Measurements from ENCODE around the gene MED12L. TPM values are rescaled to one million over a fixed set of nuclear protein-coding genes. Genes with fewer than 3 reads are reported as not detected.

Gene MED12L
- total RNA-seq, 4 donors from 2014 or later = 0.19 to 0.83 (median 0.41) TPM

DNA sequence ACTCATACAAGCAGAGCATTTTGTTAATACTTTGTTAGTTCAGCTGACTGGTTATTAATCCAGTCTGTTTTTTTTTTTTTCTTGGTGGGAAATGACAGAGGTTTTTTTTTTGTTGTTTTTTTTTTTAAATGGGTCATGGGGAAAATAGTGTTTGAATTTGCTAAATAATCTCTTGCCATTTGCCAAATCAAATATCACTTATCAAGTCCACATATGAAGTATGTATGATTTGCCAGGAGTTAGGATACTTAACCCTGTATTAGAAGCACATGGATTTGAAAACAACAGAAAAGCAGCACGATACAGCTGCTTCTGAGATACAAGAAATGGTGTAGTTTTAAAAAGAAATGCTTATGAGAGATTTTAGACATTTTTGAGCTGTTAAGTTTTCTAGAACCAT lies 171.3 kb downstream of the MED12L start:
- peaks cover 0 to 87% (median 65%) of the 10 kb centered on the region in 4 donors for H3K4me1 ChIP-seq

DNA sequence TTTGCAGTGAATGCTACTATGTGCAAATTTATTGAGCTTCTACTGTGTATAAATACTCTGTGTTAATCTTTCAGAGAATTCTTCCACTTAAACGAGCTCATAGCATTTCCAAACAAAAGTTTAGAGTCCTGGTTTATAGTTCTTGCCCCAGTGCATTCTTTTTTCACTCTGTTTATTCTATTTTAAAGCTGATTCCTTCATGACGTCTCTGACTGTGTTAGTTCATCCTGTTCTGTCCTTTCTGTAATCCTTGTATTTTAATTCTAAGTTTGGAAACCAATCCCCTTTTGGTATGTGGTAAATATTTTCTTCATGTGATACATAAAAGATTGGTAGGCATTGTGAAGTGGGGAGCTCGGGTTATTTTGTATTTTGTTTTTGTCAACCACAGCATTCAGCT lies 174.2 kb downstream of the MED12L start:
- intact Hi-C loops (cut with DNase I) = no loop called here
- H3K27me3 ChIP-seq = no peaks in the 10 kb centered on the region
- DNase-seq (ENCODE audit: extremely low spot score) = no peak
- WGBS = 49% methylated on average over 3 of the region's 3 CpGs
- H3K27ac ChIP-seq (replicated peaks in 1 of 4) = peak overlapping the region; percentile 52 to 78 (median 75)
- H3K4me3 ChIP-seq = no peak overlapping the region
- H3K36me3 ChIP-seq = no peaks in the 10 kb centered on the region
- TF ChIP-seq POLR2A (IDR thresholded peaks at IDR 0.05; ENCODE audit: low read depth) (no peak), POLR2AphosphoS5 (IDR thresholded peaks at IDR 0.05) (peak in 1 of 2 donors; percentile 48), EP300 (IDR thresholded peaks at IDR 0.05) (peak; percentile 47)
- H3K9me3 ChIP-seq = no peaks in the 10 kb centered on the region
- peaks cover 0 to 74% (median 53%) of the 10 kb centered on the region in 4 donors for H3K4me1 ChIP-seq

More for the DNA sequence above, 171.3 kb downstream of the MED12L start:
- TF ChIP-seq POLR2AphosphoS5 (IDR thresholded peaks at IDR 0.05) (no peak), EP300 (IDR thresholded peaks at IDR 0.05) (no peak), POLR2A (IDR thresholded peaks at IDR 0.05; ENCODE audit: low read depth) (no peak)
- TF ChIP-seq, protein P1, sequence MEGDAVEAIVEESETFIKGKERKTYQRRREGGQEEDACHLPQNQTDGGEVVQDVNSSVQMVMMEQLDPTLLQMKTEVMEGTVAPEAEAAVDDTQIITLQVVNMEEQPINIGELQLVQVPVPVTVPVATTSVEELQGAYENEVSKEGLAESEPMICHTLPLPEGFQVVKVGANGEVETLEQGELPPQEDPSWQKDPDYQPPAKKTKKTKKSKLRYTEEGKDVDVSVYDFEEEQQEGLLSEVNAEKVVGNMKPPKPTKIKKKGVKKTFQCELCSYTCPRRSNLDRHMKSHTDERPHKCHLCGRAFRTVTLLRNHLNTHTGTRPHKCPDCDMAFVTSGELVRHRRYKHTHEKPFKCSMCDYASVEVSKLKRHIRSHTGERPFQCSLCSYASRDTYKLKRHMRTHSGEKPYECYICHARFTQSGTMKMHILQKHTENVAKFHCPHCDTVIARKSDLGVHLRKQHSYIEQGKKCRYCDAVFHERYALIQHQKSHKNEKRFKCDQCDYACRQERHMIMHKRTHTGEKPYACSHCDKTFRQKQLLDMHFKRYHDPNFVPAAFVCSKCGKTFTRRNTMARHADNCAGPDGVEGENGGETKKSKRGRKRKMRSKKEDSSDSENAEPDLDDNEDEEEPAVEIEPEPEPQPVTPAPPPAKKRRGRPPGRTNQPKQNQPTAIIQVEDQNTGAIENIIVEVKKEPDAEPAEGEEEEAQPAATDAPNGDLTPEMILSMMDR (IDR thresholded peaks at IDR 0.05) = no peak
- 41% methylated on average over 1 of the region's 1 CpG for WGBS
- intact Hi-C loops (cut with DNase I) = no loop called here
- Histone ChIP-seq H3K27ac (replicated peaks in 1 of 4) (peak overlapping the region; percentile 25 to 78 (median 64)), H3K27me3 (no peaks in the 10 kb centered on the region), H3K36me3 (no peaks in the 10 kb centered on the region), H3K9me3 (no peaks in the 10 kb centered on the region), H3K4me3 (no peak overlapping the region)
- DNase-seq (ENCODE audit: extremely low spot score) = no peak

DNA sequence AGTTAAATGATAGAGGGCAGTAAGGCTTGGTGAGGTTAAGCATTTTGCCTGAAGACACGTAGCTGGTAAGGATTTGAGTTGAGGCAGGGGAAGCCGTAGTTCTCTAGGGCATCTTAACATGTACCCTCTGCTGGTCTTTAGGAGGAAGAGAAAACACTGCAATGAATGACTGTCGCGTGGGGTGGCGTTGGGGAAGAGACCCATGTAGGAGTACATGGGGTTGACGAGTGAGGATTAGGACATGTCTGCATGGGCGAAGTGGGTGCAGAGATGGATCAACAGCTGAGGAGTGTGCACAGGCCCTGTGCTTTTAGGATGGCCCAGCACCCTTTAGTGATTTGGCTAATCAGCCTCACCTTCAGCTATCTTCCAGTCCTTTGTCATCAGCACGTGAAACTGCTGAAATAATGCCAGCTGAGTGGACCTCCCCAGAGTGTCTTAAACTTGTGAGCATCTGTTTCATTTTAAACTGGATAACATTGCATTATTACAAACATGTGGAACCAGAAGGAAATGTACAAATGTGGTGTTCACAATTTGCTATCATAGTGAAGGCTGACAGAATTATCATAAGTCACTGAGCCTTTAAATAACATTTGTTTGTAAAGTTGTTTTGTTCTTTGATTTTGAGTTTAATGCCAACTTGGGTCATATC lies 177.5 kb downstream of the MED12L start:
- H3K27ac ChIP-seq (replicated peaks in 1 of 4) = peak overlapping the region in 3 of 4 donors; percentile 14 to 78 (median 78)
- DNase-seq (ENCODE audit: extremely low spot score) = no peak
- no peaks in the 10 kb centered on the region for H3K9me3 ChIP-seq
- intact Hi-C loops (cut with DNase I) = no loop called here
- 74% methylated on average over 8 of the region's 8 CpGs for WGBS
- H3K27me3 ChIP-seq = no peaks in the 10 kb centered on the region
- no peak for TF ChIP-seq EP300 (IDR thresholded peaks at IDR 0.05)
- TF ChIP-seq, protein P1 (IDR thresholded peaks at IDR 0.05) = no peak
- TF ChIP-seq POLR2AphosphoS5 (IDR thresholded peaks at IDR 0.05) = no peak
- no peak for TF ChIP-seq POLR2A (IDR thresholded peaks at IDR 0.05; ENCODE audit: low read depth)
- H3K4me3 ChIP-seq = no peak overlapping the region
- no peaks in the 10 kb centered on the region for H3K36me3 ChIP-seq
- H3K4me1 ChIP-seq = peaks cover 5 to 76% (median 51%) of the 10 kb centered on the region in 4 donors

DNA sequence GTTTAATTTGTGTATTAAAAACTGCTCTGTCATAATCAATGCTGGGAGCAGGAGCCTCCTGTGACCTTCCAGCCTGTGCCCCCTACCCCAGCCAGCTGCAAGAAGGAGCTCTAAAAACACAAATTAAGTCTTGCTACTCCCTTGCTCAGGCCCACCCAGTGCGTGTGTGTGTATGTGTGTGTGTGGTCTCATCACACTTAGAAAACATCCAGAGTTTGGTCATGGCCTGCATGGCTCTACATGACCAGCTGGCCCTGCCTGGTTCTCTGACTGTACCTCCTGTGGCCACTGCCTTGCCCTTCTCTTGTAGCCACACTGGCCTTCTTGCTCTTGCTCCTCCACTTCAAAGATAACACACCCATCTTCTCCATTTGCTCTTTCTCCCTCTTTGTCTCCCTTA lies 179.1 kb downstream of the MED12L start:
- Histone ChIP-seq H3K4me3 (no peak overlapping the region), H3K4me1 (peaks cover 5 to 72% (median 42%) of the 10 kb centered on the region in 4 donors), H3K27me3 (no peaks in the 10 kb centered on the region), H3K36me3 (no peaks in the 10 kb centered on the region), H3K9me3 (no peaks in the 10 kb centered on the region), H3K27ac (replicated peaks in 1 of 4) (peak overlapping the region; percentile 37 to 81 (median 78))
- WGBS = 86% methylated on average over 1 of the region's 1 CpG
- intact Hi-C loops (cut with DNase I) = no loop called here
- DNase-seq (ENCODE audit: extremely low spot score) = no peak
- TF ChIP-seq, protein P1 (IDR thresholded peaks at IDR 0.05) = no peak
- no peak for TF ChIP-seq POLR2AphosphoS5 (IDR thresholded peaks at IDR 0.05)
- no peak for TF ChIP-seq EP300 (IDR thresholded peaks at IDR 0.05)
- TF ChIP-seq POLR2A (IDR thresholded peaks at IDR 0.05; ENCODE audit: low read depth) = no peak

DNA sequence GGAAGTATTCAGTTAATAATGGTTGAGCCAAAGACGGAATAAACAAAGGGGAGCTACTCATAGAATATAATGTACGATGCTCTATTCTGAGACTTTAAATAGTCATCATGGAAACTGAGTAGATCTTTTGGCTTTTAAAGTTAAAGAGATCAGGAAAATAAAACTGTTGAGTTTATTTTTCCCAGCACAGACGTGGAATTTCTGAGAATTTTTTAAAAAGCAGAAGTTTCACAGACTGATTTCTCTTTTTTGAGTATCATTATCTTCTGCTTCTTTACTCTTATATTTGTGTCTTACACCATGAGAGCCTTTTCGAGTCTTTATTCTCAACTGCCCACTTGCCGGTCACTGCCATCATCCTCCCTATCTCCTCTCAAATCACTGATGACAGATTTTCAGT lies 179.7 kb downstream of the MED12L start:
- no peaks in the 10 kb centered on the region for H3K27me3 ChIP-seq
- TF ChIP-seq EP300 (IDR thresholded peaks at IDR 0.05) = no peak
- TF ChIP-seq POLR2A (IDR thresholded peaks at IDR 0.05; ENCODE audit: low read depth) = no peak
- TF ChIP-seq, protein P1 (IDR thresholded peaks at IDR 0.05) = no peak
- no peak for TF ChIP-seq POLR2AphosphoS5 (IDR thresholded peaks at IDR 0.05)
- no peaks in the 10 kb centered on the region for H3K36me3 ChIP-seq
- WGBS = 77% methylated on average over 5 of the region's 5 CpGs
- no peaks in the 10 kb centered on the region for H3K9me3 ChIP-seq
- intact Hi-C loops (cut with DNase I) = no loop called here
- H3K4me1 ChIP-seq = peaks cover 5 to 70% (median 40%) of the 10 kb centered on the region in 4 donors
- H3K27ac ChIP-seq (replicated peaks in 1 of 4) = peak overlapping the region; percentile 37 to 81 (median 78)
- no peak overlapping the region for H3K4me3 ChIP-seq
- DNase-seq (ENCODE audit: extremely low spot score) = no peak
